ENCODE data around the gene DENR.
"Not testable (repeated sequence)": the region's sequence is repeated elsewhere in the genome, so short reads cannot be mapped to it uniquely, and the experiment has no call there.

Gene DENR

DNA sequence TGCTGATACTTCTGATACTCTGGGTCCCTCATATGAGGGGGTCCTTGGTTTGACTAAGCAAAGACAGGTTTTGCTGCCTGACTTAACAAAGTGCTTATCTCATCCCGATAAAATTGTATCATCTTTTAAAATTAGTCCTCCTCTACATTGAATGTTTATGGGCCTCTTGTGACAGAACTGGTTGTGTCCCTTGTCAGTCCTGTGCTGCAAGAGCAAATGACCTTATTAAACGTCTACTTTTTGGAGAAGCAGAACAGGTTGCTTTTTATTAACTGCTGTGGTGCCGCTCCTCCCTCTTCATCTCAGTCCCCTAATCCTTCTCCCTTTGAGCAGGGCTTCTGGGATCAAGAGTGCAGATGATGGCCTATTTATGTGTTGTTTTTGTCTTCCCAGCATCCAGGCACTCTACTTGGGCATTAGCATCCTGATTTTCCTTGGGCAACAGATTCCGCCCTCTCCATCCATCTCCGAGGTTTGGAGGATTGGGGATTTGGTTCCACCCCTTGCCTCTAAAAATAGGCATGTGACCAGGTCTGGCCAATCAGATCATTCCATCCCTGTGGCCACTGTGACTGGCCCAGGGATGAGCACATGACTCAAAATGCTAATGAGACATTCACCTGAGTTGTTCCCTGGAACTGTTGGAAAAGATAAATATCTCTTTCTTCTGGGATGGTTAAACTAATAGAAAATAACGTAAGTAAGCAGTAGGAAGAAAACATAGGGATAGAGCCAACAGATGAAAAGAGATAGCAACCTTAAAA is 2.9 kb upstream of the DENR start:
- peak; percentile 9 for DNase-seq (ENCODE audit: low read depth)
- TF ChIP-seq, protein P1, sequence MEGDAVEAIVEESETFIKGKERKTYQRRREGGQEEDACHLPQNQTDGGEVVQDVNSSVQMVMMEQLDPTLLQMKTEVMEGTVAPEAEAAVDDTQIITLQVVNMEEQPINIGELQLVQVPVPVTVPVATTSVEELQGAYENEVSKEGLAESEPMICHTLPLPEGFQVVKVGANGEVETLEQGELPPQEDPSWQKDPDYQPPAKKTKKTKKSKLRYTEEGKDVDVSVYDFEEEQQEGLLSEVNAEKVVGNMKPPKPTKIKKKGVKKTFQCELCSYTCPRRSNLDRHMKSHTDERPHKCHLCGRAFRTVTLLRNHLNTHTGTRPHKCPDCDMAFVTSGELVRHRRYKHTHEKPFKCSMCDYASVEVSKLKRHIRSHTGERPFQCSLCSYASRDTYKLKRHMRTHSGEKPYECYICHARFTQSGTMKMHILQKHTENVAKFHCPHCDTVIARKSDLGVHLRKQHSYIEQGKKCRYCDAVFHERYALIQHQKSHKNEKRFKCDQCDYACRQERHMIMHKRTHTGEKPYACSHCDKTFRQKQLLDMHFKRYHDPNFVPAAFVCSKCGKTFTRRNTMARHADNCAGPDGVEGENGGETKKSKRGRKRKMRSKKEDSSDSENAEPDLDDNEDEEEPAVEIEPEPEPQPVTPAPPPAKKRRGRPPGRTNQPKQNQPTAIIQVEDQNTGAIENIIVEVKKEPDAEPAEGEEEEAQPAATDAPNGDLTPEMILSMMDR (conservative IDR thresholded peaks at IDR 0.05; ENCODE audit: control insufficient read depth, insufficient read depth, low read depth, low read length), result no peak
- no peak overlapping the region for H3K4me3 ChIP-seq (ENCODE audit: control insufficient read depth, low read depth, low read length)

DNA sequence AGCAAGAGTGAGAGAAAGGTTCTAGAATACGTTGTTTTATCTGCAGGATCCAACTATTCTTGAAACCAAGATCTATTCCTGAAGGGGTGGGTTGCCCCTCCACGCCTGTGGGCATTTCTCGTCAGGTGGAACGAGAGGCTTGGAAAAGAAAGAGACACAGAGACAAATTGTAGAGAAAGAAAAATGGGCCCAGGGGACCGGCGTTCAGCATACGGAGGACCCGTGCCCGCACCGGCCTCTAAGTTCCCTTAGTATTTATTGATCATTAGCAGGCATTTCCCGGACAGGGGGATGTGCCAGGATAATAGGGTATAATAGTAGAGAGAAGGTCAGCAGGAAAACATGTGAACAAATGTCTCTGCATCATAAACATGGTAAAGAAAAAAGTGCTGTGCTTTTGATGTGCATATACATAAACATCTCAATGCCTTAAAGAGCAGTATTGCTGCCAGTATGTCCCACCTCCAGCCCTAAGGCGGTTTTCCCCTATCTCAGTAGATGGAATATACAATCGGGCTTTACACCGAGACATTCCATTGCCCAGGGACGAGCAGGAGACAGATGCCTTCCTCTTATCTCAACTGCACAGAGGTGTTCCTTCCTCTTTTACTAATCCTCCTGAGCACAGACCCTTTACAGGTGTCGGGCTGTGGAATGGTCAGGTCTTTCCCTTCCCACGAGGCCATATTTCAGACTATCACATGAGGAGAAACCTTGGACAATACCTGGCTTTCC is 1.7 kb upstream of the DENR start:
- not testable (repeated sequence) for H3K4me3 ChIP-seq (ENCODE audit: control insufficient read depth, low read depth, low read length); DNase-seq (ENCODE audit: low read depth)

DNA sequence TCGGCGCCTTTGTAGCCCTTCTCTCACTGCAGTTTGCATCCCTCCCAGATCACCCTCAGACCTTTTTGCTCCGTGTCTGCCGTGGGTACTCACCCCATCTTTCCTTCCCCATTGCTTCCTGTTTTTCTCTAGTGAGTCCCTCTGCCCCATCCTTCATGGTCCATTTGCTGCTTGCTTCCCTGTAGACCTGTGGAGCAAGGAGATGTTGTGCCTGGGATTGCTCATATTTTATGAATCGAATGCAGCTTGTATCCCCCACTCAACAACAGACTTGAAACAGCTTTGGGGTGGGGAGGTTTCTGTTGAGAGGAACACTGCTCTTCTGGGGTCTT is 661 bp downstream of the DENR start:
- TF ChIP-seq, protein P1 (conservative IDR thresholded peaks at IDR 0.05; ENCODE audit: control insufficient read depth, insufficient read depth, low read depth, low read length), result no peak
- H3K4me3 ChIP-seq (ENCODE audit: control insufficient read depth, low read depth, low read length), result peak overlapping the region; percentile 97
- DNase-seq (ENCODE audit: low read depth), result no peak

DNA sequence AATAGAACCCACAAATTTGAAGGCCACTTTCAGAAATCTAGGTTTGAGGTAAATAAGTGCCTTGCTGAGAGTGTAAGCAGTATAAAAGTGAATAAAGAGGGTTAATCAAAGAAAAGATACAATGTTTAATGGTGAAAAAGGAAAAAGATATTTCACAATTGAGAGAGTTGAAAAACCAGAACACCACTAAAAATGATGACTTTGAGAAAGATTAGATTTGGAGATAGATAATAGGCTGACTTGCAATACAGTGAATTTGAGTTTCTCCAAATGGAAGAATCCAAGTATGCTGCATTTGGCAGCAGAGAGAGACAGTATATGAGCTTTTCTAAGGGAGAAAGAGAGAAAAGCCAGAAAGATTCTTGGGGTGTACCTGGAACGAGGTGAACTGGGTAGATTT is 2.2 kb downstream of the DENR start:
- TF ChIP-seq, protein P1 (conservative IDR thresholded peaks at IDR 0.05; ENCODE audit: control insufficient read depth, insufficient read depth, low read depth, low read length), result no peak
- no peak for DNase-seq (ENCODE audit: low read depth)
- no peak overlapping the region for H3K4me3 ChIP-seq (ENCODE audit: control insufficient read depth, low read depth, low read length)

DNA sequence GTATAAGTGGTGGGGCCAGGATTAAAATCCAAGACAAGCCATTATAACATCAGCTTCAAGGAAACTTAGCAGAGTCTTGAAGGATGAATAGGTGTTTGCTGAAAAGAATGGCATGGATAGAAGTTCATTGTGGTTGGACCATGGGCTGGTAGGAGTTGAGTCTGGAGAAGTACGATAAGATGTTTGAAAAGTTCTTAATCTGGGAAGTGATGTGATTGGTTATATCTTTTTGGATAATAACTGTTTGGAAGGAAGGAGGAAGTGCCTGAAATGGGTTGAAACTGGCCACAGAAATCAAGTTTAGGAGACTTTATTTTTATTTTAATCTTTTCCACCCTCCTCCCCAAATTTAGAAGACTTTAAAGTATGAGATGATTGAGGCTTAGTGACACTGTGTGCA is 4.9 kb downstream of the DENR start:
- no peak overlapping the region for H3K4me3 ChIP-seq (ENCODE audit: control insufficient read depth, low read depth, low read length)
- no peak for DNase-seq (ENCODE audit: low read depth)
- TF ChIP-seq, protein P1 (conservative IDR thresholded peaks at IDR 0.05; ENCODE audit: control insufficient read depth, insufficient read depth, low read depth, low read length), result no peak

DNA sequence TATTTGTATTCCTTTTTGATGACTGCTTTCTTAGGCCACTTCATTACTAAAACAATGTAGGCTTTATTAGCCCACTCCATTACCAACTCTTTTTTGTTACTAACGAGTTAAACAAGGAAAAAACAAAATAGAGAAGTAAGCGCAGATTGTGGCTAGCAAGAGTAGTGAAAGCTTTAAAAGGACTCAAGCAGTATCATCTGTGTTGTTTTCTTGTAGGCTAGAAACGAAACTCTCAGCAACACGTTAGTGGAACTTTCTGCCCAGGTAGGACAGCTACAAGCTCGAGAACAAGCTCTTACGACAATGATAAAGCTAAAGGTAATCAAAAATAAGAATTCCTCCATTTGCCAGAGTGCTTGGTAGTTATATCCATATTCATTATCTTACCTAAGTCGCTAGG is 32.9 kb downstream of the DENR start:
- DNase-seq (ENCODE audit: low read depth), result no peak
- TF ChIP-seq, protein P1 (conservative IDR thresholded peaks at IDR 0.05; ENCODE audit: control insufficient read depth, insufficient read depth, low read depth, low read length), result no peak
- no peak overlapping the region for H3K4me3 ChIP-seq (ENCODE audit: control insufficient read depth, low read depth, low read length)

DNA sequence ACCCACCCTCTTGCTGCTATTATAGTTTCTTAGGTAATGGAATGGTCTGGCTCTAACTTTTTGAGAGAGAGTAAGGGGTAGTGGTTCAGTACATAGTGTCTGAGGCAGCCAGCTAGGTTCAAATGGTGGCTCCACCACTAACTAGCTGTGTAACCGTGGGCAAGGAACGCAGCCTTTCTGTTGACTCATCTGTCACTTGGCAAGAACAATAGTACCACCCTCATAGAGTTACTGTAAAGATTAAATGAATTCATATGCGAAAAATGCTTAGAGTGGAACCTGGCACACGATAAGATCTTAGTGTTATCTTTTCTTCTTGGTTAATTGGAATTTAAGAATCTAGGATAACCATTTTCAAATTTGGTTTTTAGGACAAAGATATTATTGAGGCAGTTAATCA is 35.8 kb downstream of the DENR start:
- H3K4me3 ChIP-seq (ENCODE audit: control insufficient read depth, low read depth, low read length), result no peak overlapping the region
- peak; percentile 62 for DNase-seq (ENCODE audit: low read depth)
- TF ChIP-seq, protein P1 (conservative IDR thresholded peaks at IDR 0.05; ENCODE audit: control insufficient read depth, insufficient read depth, low read depth, low read length), result no peak

Data from fibroblast of mammary gland (primary cell).